WTC11 (cell line): Measurements from ENCODE around the gene DCXR. TPM values are rescaled to one million over a fixed set of nuclear protein-coding genes. Genes with fewer than 3 reads are reported as not detected.

Experiments used
- ATAC-seq: fragments of 200-7000 bp; cut with Tn5 transposase; 2 replicates; pipeline ENCODE4 v1.10.0; 2021; ENCODE audit warnings: mild to moderate bottlenecking, moderate library complexity
- CTCF ChIA-PET: fragments of 300-600 bp; sonication (Branson Sonifier 250); formaldehyde crosslinking; loops from one replicate; lab custom pipeline; 2021; ENCODE audit warnings: antibody characterized with exemption; lab: Charles Lee
- POLR2A ChIA-PET: fragments of 350-600 bp; sonication (Branson Sonifier 250); formaldehyde crosslinking; loops from one replicate; lab custom pipeline; 2021; ENCODE audit warnings: antibody characterized with exemption; lab: Charles Lee
- DNase-seq: peaks from one replicate; pipeline ENCODE4 v3.0.0; 2021; ENCODE audit warnings: low spot score
- H3K27ac Mint-ChIP-seq: 2 replicates; pipeline ENCODE4 v1.8.0; 2021; ENCODE audit warnings: mixed read lengths
- H3K27me3 Mint-ChIP-seq: 2 replicates; pipeline ENCODE4 v1.8.0; 2021; ENCODE audit warnings: low read depth, mild to moderate bottlenecking, moderate library complexity, mixed read lengths
- H3K36me3 Mint-ChIP-seq: 2 replicates; pipeline ENCODE4 v1.8.0; 2021; ENCODE audit warnings: mixed read lengths
- H3K4me1 Mint-ChIP-seq: 2 replicates; pipeline ENCODE4 v1.8.0; 2022; ENCODE audit warnings: mixed read lengths
- H3K4me3 Mint-ChIP-seq: 2 replicates; pipeline ENCODE4 v1.8.0; 2021; ENCODE audit warnings: mild to moderate bottlenecking, moderate library complexity, mixed read lengths
- H3K9me3 Mint-ChIP-seq: 2 replicates; pipeline ENCODE4 v1.8.0; 2021; ENCODE audit warnings: mixed read lengths
- ATF1 ChIP-seq: sonication (generic); formaldehyde crosslinking; IDR thresholded peaks from 2 replicates; pipeline ENCODE4 v1.8.1; 2023; ENCODE audit warnings: mild to moderate bottlenecking, moderate library complexity, missing genetic modification reagents
- GABPB1 ChIP-seq: sonication (generic); formaldehyde crosslinking; IDR thresholded peaks from 2 replicates; pipeline ENCODE4 v1.8.1; 2023; ENCODE audit warnings: mild to moderate bottlenecking, missing genetic modification reagents
- GTF2I ChIP-seq: fragments of 250-450 bp; sonication (Bioruptor Pico); conservative IDR thresholded peaks from 2 replicates; pipeline ENCODE4 v1.4.0; 2021; ENCODE audit warnings: mild to moderate bottlenecking
- MYBL2 ChIP-seq: sonication (generic); formaldehyde crosslinking; IDR thresholded peaks from 2 replicates; pipeline ENCODE4 v1.8.1; 2023; ENCODE audit warnings: mild to moderate bottlenecking, moderate library complexity, missing genetic modification reagents
- NR2C2 ChIP-seq: sonication (generic); formaldehyde crosslinking; IDR thresholded peaks from 2 replicates; pipeline ENCODE4 v1.8.0; 2022; ENCODE audit warnings: mild to moderate bottlenecking, missing genetic modification reagents
- ZBTB21 ChIP-seq: sonication (generic); formaldehyde crosslinking; IDR thresholded peaks from 2 replicates; pipeline ENCODE4 v1.8.1; 2023; ENCODE audit warnings: mild to moderate bottlenecking, missing genetic modification reagents, borderline replicate concordance
- ZNF138 ChIP-seq: sonication (generic); formaldehyde crosslinking; conservative IDR thresholded peaks from 2 replicates; pipeline ENCODE4 v1.8.1; 2022; ENCODE audit warnings: mild to moderate bottlenecking, moderate library complexity, missing genetic modification reagents
- ZNF219 ChIP-seq: sonication (generic); formaldehyde crosslinking; IDR thresholded peaks from 2 replicates; pipeline ENCODE4 v1.8.0; 2023; ENCODE audit warnings: missing genetic modification reagents, mild to moderate bottlenecking, borderline replicate concordance
- total RNA-seq: library from RNA; stranded (reverse); gene quantifications from 3 replicates; pipeline ENCODE4 v1.2.3, GENCODE V29; 2021
- TF ChIP-seq, protein P1 (sequence below): sonication (generic); formaldehyde crosslinking; IDR thresholded peaks from 2 replicates; pipeline ENCODE4 v1.8.1; 2022; ENCODE audit warnings: low read depth, mild to moderate bottlenecking, moderate library complexity, missing genetic modification reagents, borderline replicate concordance
- TF ChIP-seq, protein P2 (sequence below): sonication (generic); formaldehyde crosslinking; IDR thresholded peaks from 2 replicates; pipeline ENCODE4 v1.8.0; 2023; ENCODE audit warnings: missing genetic modification reagents, mild to moderate bottlenecking, borderline replicate concordance
- TF ChIP-seq, protein P3 (sequence below): sonication (generic); formaldehyde crosslinking; IDR thresholded peaks from 2 replicates; pipeline ENCODE4 v1.8.0; 2023; ENCODE audit warnings: mild to moderate bottlenecking, missing genetic modification reagents
- TF ChIP-seq, protein P4 (sequence below): sonication (generic); formaldehyde crosslinking; IDR thresholded peaks from 2 replicates; pipeline ENCODE4 v1.8.0; 2022; ENCODE audit warnings: mild to moderate bottlenecking, missing genetic modification reagents
- TF ChIP-seq, protein P5 (sequence below): sonication (generic); formaldehyde crosslinking; IDR thresholded peaks from 2 replicates; pipeline ENCODE4 v1.8.1; 2023; ENCODE audit warnings: mild to moderate bottlenecking, missing genetic modification reagents, moderate library complexity

The DCXR gene
- total RNA-seq, 1 experiment from 2014 or later: 130 TPM

DNA sequence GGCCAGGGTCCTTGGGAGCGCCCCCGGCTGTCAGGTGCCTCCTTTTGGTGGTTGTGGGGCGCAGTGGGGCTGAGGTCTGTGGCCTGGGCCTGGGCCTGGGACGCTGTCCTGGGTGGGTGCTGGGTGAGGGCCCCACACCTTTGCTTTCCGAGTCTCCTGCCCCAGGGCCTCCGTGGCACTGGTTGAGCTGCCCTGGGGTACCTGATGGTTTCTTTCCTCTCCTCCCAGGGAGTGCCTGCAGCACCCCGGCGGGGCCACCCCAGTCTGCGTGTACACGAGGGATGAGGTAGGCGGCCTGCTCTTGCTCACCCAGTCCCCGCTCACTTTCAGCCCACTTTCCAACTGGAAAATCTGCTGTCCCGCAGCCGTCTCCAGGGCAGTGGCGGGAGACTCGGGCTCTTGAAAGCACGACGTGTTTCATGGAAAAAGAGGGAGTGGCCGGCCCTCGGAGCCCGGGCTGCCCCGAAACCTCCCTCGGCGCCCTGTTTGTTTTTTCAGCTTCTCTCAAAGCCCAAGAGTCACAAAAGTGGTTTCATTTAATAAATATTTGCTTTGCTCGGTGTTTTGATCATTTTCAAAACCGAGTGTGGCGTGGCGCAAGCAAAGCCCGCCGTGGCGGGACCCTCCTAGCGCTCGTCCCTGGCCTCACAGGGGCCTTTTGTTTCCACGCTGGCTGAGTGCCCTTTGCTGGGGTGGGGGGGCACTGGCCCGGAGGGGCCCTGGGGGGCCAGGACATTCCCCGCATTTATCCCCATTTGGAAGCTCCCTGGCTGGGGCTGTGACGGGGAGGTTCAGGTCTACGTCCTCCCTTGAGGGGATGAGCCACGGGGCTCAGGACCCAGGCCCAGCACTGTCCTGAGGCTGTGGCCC lies 42.7 kb downstream of the DCXR start:
- TF ChIP-seq, protein P1, sequence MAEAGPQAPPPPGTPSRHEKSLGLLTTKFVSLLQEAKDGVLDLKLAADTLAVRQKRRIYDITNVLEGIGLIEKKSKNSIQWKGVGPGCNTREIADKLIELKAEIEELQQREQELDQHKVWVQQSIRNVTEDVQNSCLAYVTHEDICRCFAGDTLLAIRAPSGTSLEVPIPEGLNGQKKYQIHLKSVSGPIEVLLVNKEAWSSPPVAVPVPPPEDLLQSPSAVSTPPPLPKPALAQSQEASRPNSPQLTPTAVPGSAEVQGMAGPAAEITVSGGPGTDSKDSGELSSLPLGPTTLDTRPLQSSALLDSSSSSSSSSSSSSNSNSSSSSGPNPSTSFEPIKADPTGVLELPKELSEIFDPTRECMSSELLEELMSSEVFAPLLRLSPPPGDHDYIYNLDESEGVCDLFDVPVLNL (CRISPR knock-in tag): no peak
- TF ChIP-seq, protein P2, sequence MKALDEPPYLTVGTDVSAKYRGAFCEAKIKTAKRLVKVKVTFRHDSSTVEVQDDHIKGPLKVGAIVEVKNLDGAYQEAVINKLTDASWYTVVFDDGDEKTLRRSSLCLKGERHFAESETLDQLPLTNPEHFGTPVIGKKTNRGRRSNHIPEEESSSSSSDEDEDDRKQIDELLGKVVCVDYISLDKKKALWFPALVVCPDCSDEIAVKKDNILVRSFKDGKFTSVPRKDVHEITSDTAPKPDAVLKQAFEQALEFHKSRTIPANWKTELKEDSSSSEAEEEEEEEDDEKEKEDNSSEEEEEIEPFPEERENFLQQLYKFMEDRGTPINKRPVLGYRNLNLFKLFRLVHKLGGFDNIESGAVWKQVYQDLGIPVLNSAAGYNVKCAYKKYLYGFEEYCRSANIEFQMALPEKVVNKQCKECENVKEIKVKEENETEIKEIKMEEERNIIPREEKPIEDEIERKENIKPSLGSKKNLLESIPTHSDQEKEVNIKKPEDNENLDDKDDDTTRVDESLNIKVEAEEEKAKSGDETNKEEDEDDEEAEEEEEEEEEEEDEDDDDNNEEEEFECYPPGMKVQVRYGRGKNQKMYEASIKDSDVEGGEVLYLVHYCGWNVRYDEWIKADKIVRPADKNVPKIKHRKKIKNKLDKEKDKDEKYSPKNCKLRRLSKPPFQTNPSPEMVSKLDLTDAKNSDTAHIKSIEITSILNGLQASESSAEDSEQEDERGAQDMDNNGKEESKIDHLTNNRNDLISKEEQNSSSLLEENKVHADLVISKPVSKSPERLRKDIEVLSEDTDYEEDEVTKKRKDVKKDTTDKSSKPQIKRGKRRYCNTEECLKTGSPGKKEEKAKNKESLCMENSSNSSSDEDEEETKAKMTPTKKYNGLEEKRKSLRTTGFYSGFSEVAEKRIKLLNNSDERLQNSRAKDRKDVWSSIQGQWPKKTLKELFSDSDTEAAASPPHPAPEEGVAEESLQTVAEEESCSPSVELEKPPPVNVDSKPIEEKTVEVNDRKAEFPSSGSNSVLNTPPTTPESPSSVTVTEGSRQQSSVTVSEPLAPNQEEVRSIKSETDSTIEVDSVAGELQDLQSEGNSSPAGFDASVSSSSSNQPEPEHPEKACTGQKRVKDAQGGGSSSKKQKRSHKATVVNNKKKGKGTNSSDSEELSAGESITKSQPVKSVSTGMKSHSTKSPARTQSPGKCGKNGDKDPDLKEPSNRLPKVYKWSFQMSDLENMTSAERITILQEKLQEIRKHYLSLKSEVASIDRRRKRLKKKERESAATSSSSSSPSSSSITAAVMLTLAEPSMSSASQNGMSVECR: no peak
- TF ChIP-seq, protein P3, sequence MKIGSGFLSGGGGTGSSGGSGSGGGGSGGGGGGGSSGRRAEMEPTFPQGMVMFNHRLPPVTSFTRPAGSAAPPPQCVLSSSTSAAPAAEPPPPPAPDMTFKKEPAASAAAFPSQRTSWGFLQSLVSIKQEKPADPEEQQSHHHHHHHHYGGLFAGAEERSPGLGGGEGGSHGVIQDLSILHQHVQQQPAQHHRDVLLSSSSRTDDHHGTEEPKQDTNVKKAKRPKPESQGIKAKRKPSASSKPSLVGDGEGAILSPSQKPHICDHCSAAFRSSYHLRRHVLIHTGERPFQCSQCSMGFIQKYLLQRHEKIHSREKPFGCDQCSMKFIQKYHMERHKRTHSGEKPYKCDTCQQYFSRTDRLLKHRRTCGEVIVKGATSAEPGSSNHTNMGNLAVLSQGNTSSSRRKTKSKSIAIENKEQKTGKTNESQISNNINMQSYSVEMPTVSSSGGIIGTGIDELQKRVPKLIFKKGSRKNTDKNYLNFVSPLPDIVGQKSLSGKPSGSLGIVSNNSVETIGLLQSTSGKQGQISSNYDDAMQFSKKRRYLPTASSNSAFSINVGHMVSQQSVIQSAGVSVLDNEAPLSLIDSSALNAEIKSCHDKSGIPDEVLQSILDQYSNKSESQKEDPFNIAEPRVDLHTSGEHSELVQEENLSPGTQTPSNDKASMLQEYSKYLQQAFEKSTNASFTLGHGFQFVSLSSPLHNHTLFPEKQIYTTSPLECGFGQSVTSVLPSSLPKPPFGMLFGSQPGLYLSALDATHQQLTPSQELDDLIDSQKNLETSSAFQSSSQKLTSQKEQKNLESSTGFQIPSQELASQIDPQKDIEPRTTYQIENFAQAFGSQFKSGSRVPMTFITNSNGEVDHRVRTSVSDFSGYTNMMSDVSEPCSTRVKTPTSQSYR (CRISPR knock-in tag): no peak
- TF ChIP-seq ZBTB21: no peak
- TF ChIP-seq MYBL2 (CRISPR knock-in tag): no peak
- no peak for TF ChIP-seq ATF1 (CRISPR knock-in tag)
- TF ChIP-seq ZNF138 (CRISPR knock-in tag): no peak
- TF ChIP-seq GTF2I (CRISPR knock-in tag): no peak
- Mint-ChIP-seq H3K4me3 (no peak overlapping the region), H3K9me3 (no peaks in the 10 kb centered on the region), H3K27ac (no peak overlapping the region), H3K27me3 (no peaks in the 10 kb centered on the region), H3K4me1 (peaks cover 21% of the 10 kb centered on the region), H3K36me3 (no peaks in the 10 kb centered on the region)
- POLR2A ChIA-PET: no interaction called here
- ATAC-seq (no peak), DNase-seq (peak; percentile 10)
- CTCF ChIA-PET: interaction anchor here (1.1 to 4.2 kb wide), 8 partner anchors 10 to 39 kb away, joined by 3 to 19 read pairs (median 6); partner anchors contain the start of genes NOTUM and RAC3

DNA sequence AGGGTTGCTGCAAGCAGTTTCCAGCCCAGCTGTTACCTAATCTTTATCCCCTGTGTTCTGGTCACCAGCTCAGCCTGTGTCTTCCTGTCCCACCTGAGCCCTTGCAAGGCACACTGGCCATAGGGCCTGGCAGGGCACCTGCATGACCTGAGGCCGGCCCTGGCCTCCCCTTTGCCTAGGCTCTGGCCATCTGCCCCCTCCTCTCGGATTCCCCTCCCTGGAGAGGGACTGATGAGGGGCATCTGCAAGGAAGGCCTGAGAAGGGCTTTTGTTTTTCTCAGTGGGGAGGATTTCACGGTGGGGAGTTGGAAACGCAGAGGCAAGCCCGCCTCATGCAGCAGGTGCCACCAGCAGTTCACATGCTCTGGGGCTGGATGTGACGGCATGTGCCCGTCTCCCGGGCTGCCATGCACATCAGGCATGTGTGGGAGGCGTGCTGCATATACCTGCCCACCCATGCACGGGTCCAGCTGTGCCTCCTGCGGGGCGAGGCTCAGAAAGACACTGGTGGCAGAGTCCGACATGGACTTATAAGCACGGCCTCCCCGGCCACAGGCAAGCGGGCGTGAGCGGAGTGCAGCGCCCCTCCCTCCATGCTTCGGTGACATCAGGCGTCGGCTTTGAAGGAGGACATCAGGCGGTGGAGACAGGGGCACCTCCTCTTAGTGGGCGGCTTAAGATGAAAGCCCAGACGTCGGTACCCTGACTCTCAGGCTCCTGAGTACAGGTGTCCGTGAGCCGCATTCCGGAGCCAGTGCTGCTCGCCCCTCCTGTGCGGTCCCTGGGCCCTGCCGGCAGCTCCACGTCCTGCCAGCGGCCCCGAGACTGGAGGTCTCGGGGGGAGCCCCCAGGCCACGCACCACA lies 43.5 kb downstream of the DCXR start:
- ChIA-PET CTCF (interaction anchor here (0.6 to 4.2 kb wide), 4 partner anchors 26 to 270 kb away, joined by 3 to 19 read pairs (median 18); partner anchors contain the start of genes NOTUM and RAC3), POLR2A (no interaction called here)
- Mint-ChIP-seq H3K36me3 (no peaks in the 10 kb centered on the region), H3K4me1 (peaks cover 21% of the 10 kb centered on the region), H3K9me3 (no peaks in the 10 kb centered on the region), H3K4me3 (no peak overlapping the region), H3K27ac (peak overlapping the region; percentile 45; the same call in 1 of the 2 replicates), H3K27me3 (no peaks in the 10 kb centered on the region)
- peak; percentile 11 for DNase-seq
- no peak for ATAC-seq
- no peak for TF ChIP-seq ZNF219
- TF ChIP-seq GABPB1: peak; percentile 31; the same call in 1 of the 2 replicates
- TF ChIP-seq, protein P4, sequence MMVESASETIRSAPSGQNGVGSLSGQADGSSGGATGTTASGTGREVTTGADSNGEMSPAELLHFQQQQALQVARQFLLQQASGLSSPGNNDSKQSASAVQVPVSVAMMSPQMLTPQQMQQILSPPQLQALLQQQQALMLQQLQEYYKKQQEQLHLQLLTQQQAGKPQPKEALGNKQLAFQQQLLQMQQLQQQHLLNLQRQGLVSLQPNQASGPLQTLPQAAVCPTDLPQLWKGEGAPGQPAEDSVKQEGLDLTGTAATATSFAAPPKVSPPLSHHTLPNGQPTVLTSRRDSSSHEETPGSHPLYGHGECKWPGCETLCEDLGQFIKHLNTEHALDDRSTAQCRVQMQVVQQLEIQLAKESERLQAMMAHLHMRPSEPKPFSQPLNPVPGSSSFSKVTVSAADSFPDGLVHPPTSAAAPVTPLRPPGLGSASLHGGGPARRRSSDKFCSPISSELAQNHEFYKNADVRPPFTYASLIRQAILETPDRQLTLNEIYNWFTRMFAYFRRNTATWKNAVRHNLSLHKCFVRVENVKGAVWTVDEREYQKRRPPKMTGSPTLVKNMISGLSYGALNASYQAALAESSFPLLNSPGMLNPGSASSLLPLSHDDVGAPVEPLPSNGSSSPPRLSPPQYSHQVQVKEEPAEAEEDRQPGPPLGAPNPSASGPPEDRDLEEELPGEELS (CRISPR knock-in tag): no peak
- TF ChIP-seq NR2C2: no peak
- TF ChIP-seq, protein P5, sequence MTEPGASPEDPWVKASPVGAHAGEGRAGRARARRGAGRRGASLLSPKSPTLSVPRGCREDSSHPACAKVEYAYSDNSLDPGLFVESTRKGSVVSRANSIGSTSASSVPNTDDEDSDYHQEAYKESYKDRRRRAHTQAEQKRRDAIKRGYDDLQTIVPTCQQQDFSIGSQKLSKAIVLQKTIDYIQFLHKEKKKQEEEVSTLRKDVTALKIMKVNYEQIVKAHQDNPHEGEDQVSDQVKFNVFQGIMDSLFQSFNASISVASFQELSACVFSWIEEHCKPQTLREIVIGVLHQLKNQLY (CRISPR knock-in tag): no peak
